ENCODE data around the gene BTG2. TPM values are rescaled to one million over a fixed set of nuclear protein-coding genes. Genes with fewer than 3 reads are reported as not detected.

Gene BTG2
- total RNA-seq, 4 donors from 2014 or later = 160 to 319 (median 193) TPM

- H3K27ac ChIP-seq = peak overlapping the region; percentile 54
- TF ChIP-seq CTCF (IDR thresholded peaks at IDR 0.05) (no peak), POLR2AphosphoS5 (IDR thresholded peaks at IDR 0.05) (no peak), POLR2A (IDR thresholded peaks at IDR 0.05) (no peak), EP300 (IDR thresholded peaks at IDR 0.05) (no peak)
- DNase-seq (ENCODE audit: low spot score in 2 of 2) = no peak
- peaks cover 41% of the 10 kb centered on the region for H3K4me1 ChIP-seq
- H3K36me3 ChIP-seq = no peaks in the 10 kb centered on the region
- WGBS = 25% methylated on average over 1 of the region's 1 CpG
- H3K9me3 ChIP-seq = no peaks in the 10 kb centered on the region
- H3K27me3 ChIP-seq = no peaks in the 10 kb centered on the region
- no peak overlapping the region for H3K4me3 ChIP-seq
Observed at GRCh38 chr1:203336097-203336496, 30.8 kb downstream of the BTG2 start.

GRCh38 chr1:203338335-203339036 is 33.2 kb downstream of the BTG2 start:
- no peaks in the 10 kb centered on the region for H3K36me3 ChIP-seq
- 48% methylated on average over 18 of the region's 18 CpGs for WGBS
- H3K27ac ChIP-seq = no peak overlapping the region
- peaks cover 45% of the 10 kb centered on the region for H3K4me1 ChIP-seq
- TF ChIP-seq EP300 (IDR thresholded peaks at IDR 0.05) (no peak), POLR2AphosphoS5 (IDR thresholded peaks at IDR 0.05) (peak in 1 of 3 donors; percentile 18), CTCF (IDR thresholded peaks at IDR 0.05) (peak; percentile 84 to 93), POLR2A (IDR thresholded peaks at IDR 0.05) (no peak)
- no peaks in the 10 kb centered on the region for H3K27me3 ChIP-seq
- no peak for DNase-seq (ENCODE audit: low spot score in 2 of 2)
- no peaks in the 10 kb centered on the region for H3K9me3 ChIP-seq
- no peak overlapping the region for H3K4me3 ChIP-seq

GRCh38 chr1:203340112-203340790 is 34.9 kb downstream of the BTG2 start:
- Histone ChIP-seq H3K27me3 (no peaks in the 10 kb centered on the region), H3K9me3 (no peaks in the 10 kb centered on the region), H3K36me3 (no peaks in the 10 kb centered on the region), H3K4me1 (peaks cover 52% of the 10 kb centered on the region), H3K4me3 (no peak overlapping the region), H3K27ac (no peak overlapping the region)
- peak in 1 of 3 donors; percentile 28 for TF ChIP-seq POLR2AphosphoS5 (IDR thresholded peaks at IDR 0.05)
- TF ChIP-seq CTCF (IDR thresholded peaks at IDR 0.05) = peak; percentile 78 to 94
- TF ChIP-seq POLR2A (IDR thresholded peaks at IDR 0.05) = no peak
- TF ChIP-seq EP300 (IDR thresholded peaks at IDR 0.05) = no peak
- WGBS = 13% methylated on average over 7 of the region's 7 CpGs
- DNase-seq (ENCODE audit: low spot score in 2 of 2) = peak in 1 of 2 donors; percentile 77

- Histone ChIP-seq H3K27me3 (no peaks in the 10 kb centered on the region), H3K4me3 (no peak overlapping the region), H3K4me1 (peaks cover 39% of the 10 kb centered on the region), H3K27ac (no peak overlapping the region), H3K36me3 (no peaks in the 10 kb centered on the region), H3K9me3 (no peaks in the 10 kb centered on the region)
- 43% methylated on average over 22 of the region's 23 CpGs for WGBS
- no peak for DNase-seq (ENCODE audit: low spot score in 2 of 2)
- no peak for TF ChIP-seq POLR2AphosphoS5 (IDR thresholded peaks at IDR 0.05)
- TF ChIP-seq CTCF (IDR thresholded peaks at IDR 0.05) = peak; percentile 58 to 71
Observed at GRCh38 chr1:203342192-203342940, 37.0 kb downstream of the BTG2 start.
